ENCODE measurements around the gene SORCS2.

The SORCS2 gene

DNA sequence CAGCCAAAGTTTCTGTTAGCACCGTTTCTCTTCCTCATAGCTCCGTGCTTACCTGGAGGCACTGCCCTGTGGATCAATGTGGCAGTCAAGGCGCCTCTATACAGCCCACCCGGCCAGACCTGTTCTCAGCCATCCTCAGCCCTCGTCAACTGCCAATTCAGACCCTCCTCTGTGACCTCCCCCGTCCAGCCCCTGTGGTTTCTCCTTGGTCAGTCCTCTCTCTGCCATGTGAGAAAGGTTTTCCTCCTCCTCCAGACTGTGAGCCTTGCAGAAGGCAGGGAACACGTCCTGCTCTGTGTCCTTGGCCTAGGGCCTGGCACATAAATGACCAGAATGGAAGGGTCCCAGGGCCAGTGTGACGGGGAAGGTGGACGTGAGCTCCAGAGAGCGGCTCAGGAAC is 417.0 kb downstream of the SORCS2 start:
- no peak for DNase-seq

- no peak for DNase-seq
Observed at GRCh38 chr4:7610022-7610670, 417.8 kb downstream of the SORCS2 start.

DNA sequence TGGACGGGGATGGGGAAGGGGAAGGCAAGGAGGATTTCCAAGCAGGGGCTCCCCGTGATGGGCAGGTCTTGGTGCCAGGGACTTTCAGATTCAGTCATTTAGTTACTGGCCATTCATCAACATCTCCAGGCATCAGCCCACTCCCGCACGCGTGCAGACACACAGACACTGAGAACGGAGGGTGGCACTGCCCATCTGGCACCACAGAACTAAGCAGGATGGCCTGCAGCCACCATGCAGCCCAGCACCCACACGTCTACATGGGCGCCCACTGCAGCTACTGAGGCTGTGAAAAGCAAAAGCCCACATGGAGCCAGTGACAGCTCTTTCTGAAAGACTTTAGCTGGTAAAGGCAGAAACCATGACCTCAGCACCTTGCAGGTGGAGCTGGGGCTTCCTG is 418.5 kb downstream of the SORCS2 start:
- no peak for DNase-seq

- no peak for DNase-seq
Observed at GRCh38 chr4:7612311-7612897, 420.1 kb downstream of the SORCS2 start.

DNA sequence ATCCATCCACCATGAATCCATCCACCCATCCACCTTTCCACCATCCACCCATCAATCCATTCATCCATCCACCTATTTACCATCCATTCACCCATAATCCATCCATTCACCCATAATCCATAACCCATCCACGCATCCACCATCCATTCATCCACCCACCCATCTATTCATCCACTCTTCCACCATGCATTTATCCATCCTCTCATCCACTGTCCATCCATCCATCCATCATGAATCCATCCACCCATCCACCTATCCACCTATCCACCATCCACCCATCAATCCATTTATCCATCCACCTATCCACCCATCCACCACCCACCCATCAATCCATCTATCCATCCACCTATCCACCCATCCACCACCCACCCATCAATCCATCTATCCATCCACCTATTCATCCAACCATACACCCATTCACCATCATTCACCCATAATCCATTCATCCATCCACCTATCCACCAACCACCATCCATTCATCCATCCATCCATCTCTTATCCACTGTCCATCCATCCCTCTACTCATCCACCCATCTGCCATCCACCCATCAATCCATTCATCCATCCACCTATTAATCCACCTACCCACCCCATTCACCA is 422.1 kb downstream of the SORCS2 start:
- DNase-seq: no peak

GRCh38 chr4:7616193-7616592 is 423.9 kb downstream of the SORCS2 start:
- no peak for DNase-seq

DNA sequence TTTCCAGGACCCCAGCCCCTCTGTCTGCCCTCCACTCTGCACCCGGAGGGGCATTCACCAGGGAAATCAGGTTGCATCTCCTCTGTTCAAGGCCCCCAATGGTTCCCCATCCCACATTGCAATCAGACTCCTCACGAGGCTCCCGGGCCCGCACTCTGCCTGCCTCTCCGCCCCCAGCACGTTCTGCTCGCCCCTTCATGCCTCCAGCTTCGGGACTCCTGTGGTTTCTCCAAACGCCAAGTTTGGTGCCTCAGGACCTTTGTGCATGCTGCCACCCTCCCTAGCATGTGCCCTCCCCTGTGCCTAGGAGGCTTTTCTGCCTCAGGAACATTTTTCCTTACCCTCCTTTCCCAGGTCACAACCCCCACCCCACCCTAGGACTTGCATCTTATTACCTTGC is 426.0 kb downstream of the SORCS2 start:
- DNase-seq: no peak

DNA sequence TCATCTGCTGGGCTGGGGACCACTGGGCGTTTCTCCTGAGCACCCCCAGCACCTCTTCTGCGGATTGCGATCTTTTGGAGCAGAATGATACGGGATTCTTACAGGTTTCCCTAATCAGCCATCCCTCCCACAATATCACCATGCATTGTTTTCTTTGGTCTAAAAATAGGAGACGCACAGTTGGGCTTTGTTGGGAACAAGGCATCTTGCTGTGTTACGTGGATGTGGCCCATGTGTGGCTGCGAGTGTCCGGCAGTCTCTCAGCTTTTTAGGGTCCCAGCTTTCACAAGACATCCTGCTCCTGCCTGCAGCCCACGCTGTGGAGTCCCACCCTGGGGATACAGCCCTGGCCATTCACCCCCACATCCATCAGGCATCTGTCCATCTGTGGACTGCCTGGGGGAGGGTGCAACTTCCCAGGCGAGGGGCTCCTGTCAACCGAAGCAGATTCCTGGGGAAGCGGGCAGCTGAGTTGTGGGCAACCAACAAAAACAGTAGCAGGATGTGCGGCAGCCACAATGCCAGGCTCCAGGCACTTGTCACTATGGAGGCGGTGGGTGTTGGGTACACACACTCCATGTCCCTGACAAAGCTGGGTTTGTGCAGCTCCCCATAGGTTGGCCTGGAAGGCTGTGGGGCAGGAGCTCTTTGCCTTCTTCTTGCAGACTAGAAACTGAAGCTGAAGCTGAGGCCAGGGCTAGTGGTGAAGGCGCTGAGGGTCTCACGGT is 427.9 kb downstream of the SORCS2 start:
- DNase-seq: no peak

GRCh38 chr4:7620814-7621176 is 428.5 kb downstream of the SORCS2 start:
- no peak for DNase-seq

DNA sequence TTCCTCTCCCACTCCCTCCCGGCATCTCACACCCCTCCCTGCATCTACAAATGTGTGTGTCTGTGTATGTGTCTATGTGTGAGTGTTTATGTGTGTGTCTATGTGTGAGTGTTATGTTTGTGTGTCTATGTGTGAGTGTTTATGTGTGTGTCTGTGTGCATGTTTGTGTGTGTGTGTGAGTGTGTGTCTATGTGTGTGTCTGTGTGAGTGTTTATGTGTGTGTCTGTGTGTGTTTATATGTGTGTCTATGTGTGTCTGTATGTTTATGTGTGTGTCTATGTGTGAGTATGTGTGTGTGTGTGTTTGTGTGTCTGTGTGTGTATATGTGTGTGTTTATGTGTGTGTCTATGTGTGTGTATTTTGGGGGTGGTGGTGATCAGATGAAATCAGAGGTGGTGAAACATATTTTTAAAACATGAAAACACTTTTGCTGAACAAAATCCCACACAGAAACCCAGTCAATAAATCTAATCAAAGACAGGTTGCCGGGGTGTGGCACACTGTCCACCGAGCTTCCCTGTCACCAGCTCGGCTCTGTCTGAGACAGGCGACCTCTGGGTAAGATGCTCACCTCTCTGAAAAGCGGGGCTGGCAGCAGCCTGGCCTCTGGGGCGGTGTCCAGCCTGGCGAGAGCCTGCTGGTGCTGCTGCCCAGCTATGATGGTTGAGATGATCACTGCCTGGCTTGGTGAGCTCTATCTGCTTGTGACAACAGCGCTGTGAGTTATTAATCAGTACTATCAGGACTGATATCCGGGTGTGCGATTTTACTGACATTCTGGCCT is 429.1 kb downstream of the SORCS2 start:
- DNase-seq: no peak

DNA sequence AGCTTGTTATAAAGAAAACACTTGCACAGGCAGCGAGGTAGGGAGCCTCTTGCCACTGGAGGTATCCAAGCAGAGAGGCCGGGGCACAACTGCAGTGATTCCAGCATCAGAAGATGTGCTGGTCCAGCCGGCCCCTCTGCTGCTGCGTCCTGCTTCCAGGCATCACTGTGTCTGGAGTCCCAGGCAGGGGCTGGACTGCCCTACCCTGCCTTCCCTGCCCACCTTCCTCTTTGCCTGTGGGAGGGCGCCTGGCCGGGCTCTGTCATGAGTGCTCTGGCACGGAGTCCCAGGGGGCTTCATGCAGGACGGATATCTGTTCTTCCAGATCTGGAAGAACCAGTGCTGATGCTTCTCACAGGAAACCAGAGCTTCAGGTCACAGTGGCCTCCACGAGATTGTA is 430.0 kb downstream of the SORCS2 start:
- no peak for DNase-seq

DNA sequence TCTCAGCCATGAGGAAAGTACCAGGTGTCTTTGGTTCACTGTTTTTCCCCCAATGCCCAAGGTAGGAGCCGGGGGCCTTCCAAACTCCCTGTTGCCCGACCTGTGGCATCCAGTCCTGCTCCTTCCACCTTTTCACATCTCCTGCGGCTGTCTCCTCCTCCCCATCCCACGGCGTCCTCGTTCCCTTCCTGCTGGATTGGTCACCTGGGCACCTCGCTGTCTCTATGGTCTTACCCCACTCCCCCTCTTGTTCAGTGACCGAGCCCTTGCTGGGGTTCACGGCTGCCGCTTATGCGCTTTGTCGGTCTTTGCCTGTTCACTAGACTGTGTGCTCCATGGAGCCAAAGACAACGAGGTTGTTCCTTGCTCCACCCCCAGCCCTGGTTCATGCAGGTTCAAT is 431.1 kb downstream of the SORCS2 start:
- DNase-seq: no peak

GRCh38 chr4:7624396-7624980 is 432.1 kb downstream of the SORCS2 start:
- peak; percentile 7 for DNase-seq

DNA sequence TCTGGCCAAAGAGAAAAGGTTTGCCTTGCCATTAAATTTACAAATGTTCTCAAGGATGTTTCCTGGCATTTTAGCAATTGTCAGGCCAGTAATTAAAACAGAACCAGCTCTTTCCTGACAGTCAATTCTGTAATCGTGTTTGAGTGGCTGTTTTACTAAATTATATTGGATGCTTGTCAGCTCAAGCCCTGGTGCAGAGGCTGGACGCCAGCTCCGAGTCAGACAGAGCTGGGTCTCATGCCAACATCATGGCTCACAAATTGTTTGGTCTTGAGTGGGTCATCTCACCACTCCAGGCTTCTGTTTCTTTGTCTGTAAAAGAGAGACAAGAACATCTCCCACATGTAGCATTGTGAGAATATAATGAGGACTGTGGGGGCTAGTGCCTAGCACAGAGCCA is 432.7 kb downstream of the SORCS2 start:
- peak; percentile 55 for DNase-seq

DNA sequence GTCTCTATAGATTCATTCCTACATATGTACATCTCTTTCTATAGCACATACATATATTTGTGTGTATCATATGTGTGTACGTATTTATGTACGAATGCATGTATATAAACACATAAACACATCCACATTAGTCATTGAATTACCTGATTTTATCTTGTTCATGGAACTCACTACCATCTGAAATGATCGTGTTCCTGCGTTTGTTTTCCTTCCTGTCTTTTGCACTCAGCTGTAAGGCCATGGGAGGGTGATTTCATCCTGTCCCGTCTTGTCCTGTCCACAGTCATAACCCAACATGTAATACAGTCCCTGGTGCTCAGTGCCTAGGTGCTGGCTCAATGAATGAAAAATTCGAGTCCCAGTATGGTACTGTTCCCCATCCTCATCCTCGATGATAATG is 434.2 kb downstream of the SORCS2 start:
- no peak for DNase-seq

DNA sequence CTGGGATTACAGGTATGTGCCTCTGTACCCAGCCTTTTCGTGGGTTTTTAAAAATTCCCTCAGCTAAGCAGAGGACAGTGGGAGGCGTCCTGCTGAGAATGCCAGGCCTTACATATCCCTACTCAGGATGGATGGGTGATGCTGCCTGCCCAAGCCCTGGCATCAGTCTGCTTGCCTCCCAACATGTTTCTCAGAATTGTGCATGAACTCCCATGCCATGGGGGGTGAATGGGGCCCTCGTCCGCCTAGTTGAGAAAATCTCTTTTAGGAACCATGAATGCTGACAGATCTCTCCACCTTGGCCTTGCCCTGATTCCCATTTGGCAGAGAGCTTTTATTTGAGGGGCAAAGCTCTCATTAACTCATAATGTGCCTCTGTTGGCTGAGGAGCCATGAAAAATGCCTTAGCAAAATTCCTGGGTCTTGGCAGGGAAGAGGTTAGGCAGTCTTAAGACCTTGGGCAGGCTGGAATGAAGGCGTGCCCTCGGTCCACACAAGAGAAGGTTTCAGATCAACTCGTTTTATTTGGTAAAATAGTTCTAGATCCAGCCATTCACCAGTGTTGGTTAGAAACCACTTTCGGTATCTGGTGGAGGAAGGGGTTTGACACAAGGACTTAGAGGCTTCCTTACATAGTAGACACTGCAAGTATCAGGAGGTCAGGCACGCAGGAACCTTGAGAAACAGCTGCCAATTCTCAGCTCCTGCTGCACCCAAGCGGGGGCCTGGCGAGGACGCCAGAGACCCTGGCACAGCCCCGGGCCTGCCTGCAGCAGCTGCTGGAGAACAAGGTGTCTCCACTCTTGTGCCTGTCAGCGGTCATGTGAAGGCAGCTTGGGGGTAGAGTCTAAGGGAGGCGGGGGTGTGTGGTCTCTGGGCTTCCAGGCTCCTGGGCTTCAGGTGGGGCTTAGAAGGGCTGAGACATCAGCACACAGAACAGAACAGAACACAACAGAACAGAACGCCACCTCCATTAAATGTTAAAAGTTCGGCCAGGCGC is 435.2 kb downstream of the SORCS2 start:
- no peak for DNase-seq

DNA sequence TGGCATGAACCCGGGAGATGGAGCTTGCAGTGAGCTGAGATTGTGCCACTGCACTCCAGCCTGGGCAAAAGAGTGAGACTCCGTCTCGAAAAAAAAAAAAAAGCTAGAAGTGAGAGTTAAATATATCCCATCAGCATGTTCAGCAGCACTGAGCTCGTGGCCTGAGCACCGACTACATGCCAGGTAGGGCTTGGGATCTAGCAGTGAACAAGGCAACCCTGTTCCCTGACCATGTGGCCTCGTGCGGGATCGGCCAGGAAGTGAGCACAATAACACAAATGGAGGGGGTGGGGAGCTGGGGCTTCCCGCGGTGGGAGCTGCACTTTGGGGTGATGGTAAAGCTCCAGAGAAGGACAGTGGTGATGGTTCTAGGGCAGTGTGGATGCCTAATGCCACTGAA is 436.1 kb downstream of the SORCS2 start:
- DNase-seq: no peak

DNA sequence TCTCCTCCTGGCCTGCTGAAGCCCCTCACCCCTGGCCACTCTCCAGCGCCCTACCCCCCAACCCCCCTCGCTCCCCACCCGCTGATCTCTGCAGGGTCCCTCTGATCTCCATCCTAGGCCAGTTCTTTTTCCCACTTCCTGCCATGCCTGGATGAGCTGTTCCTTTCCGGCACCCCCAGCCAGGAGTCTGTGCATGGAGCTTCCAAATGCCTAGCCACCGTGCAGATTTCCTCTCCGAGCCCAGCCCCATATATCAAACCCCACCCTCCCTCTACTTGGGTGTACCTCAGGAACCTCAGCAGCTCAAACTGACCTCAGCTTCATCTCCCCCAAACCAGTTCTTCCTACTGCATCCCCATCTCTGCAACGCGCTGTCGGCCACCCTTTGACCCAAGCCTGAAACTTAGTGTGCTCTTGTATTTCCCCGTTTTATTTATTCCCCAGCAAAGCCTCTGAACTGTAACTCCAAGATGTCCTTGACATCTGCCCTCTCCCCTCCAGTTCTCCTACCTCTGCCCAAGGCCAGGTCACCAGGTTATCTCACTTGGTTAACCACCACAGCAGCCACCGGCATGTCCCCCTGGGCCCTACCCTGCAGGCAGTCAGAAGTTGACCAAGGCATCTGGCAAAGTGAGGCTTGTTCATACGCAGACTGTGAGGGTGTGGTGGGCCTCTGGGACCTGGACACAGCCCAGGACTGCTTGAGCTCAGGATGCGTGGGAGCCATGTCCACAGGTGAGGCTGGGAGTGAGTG is 437.3 kb downstream of the SORCS2 start:
- DNase-seq: no peak

DNA sequence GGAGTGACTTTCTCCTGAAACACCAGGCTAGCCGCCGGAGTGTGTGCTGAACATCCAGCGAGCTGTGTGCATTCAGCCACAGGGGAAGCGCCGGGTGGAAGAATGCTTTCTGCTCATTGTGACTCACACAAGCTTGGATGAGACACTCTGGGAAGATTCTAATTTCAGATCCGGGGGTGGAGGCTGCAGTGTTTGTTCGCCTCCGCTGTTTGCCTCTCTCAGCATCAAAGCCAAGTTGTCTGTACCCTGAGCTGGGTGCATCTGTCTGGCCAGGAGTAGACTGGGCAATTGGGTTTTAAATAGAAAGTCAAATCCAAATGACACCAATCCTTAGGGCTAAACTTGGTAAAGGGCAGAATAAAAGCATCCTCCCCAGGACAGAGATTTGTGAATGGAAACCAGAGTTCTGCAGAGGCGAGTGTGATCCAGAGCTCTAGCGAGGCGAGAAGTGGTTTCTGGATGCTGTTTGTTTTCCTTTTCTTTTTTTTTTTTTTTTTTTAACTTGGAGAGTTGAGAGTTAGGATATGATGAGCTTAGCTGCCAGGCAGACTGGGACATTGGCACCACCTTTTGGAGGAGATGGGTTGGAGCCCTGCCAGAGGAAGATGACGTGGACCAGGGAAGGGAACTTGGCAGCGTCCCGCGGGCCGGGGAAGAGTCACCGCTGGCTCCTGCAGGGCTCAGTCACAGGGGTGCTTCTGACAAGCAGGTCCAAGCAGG is 438.4 kb downstream of the SORCS2 start:
- DNase-seq: no peak
